Spleen (tissue), 11 donors: ENCODE measurements around the gene FGR. TPM values are rescaled to one million over a fixed set of nuclear protein-coding genes. Genes with fewer than 3 reads are reported as not detected.
A peak's percentile ranks its signal among the peaks of the same experiment; 100 is the strongest.

ENCODE experiments used
- DNase-seq: peaks from one replicate; pipeline ENCODE4 v3.0.0-alpha.2; 2020
- H3K27ac ChIP-seq, 8 donors: fragments of 200-600 bp; sonication (generic) in 7 of 8; 1 replicate in 4 of 8; 2 replicates in 4 of 8; pipeline versions ENCODE4 v1.5.0 to v1.8.0; 2016 to 2021; ENCODE audit warnings: inconsistent platforms in 4 of 8, mild to moderate bottlenecking in 4 of 8, moderate library complexity in 1 of 8
- H3K27me3 ChIP-seq, 7 donors: fragments of 200-600 bp; sonication (generic) in 6 of 7; replicated peaks in 1 of 7; 1 replicate in 4 of 7; 2 replicates in 3 of 7; pipeline versions ENCODE4 v1.5.0 to v1.8.0; 2016 to 2021; ENCODE audit warnings: inconsistent platforms in 3 of 7, mild to moderate bottlenecking in 1 of 7
- H3K36me3 ChIP-seq, 6 donors: fragments of 200-600 bp; sonication (generic) in 5 of 6; 1 replicate in 4 of 6; 2 replicates in 2 of 6; pipeline versions ENCODE4 v1.5.0 to v1.8.0; 2016 to 2021; ENCODE audit warnings: inconsistent platforms in 2 of 6
- H3K4me1 ChIP-seq, 6 donors: fragments of 200-600 bp; sonication (generic) in 5 of 6; 1 replicate in 3 of 6; 2 replicates in 3 of 6; pipeline versions ENCODE4 v1.5.0 to v1.8.0; 2016 to 2021; ENCODE audit warnings: inconsistent platforms in 3 of 6
- H3K4me3 ChIP-seq, 8 donors: fragments of 200-600 bp; sonication (generic) in 7 of 8; 1 replicate in 4 of 8; 2 replicates in 4 of 8; pipeline versions ENCODE4 v1.5.0 to v1.8.0; 2016 to 2021; ENCODE audit warnings: inconsistent platforms in 4 of 8, mild to moderate bottlenecking in 4 of 8, moderate library complexity in 2 of 8
- H3K9me3 ChIP-seq, 8 donors: fragments of 200-600 bp; sonication (generic) in 7 of 8; 1 replicate in 4 of 8; 2 replicates in 4 of 8; pipeline versions ENCODE4 v1.5.0 to v1.8.0; 2016 to 2021; ENCODE audit warnings: inconsistent platforms in 4 of 8
- CTCF ChIP-seq, 11 experiments: fragments of 200-600 bp in 7 of 11; fragments of 450-650 bp in 4 of 11; sonication (generic) in 4 of 11; IDR thresholded peaks in 8 of 11; conservative IDR thresholded peaks in 3 of 11; 1 replicate in 7 of 11; 2 replicates in 4 of 11; pipeline versions ENCODE4 v1.4.0 to v1.8.0; 2016 to 2021; ENCODE audit warnings: antibody characterized with exemption in 11 of 11, inconsistent platforms in 4 of 11, mild to moderate bottlenecking in 1 of 11
- POLR2A ChIP-seq, 3 donors: fragments of 450-650 bp; IDR thresholded peaks; one replicate each; pipeline ENCODE4 v1.5.1; 2017; ENCODE audit warnings: antibody characterized with exemption in 3 of 3, mild to moderate bottlenecking in 1 of 3
- POLR2AphosphoS5 ChIP-seq, 3 donors: sonication (generic); formaldehyde crosslinking; IDR thresholded peaks; one replicate each; pipeline ENCODE4 v1.5.1; 2017; ENCODE audit warnings: antibody characterized with exemption in 3 of 3
- WGBS, 5 donors: extraction: QIAGEN DNeasy Blood & Tissue Kit in 3 of 5; methylation state at CpG; one replicate each; pipeline versions ENCODE4 v1.1.5 to v1.1.7; 2013 to 2018; 5-methylcytosine and 5-hydroxymethylcytosine counted together
- intact Hi-C: fragments of 100-400 bp; cut with DNase I; formaldehyde crosslinking; loops from one replicate; pipeline ENCODE4 v1.15.0; 2023; ENCODE audit warnings: low total_unique reads
- polyA plus RNA-seq, 3 donors: library from polyadenylated mRNA; stranded (reverse); fragments of 200-250 nt; gene quantifications; one replicate each; pipeline ENCODE4 v1.2.1, GENCODE V29; 2013
- total RNA-seq, 7 donors: library from RNA; depleted of rRNA in 3 of 7; stranded (reverse); fragments of >200 nt in 3 of 7; fragmentation: NEBNext Ultra II Directional in 4 of 7; extraction: Animal tissue kit (Norgen Biotek cat#: 25700) in 4 of 7; gene quantifications; one replicate each; pipeline versions ENCODE4 v1.1.0 to v1.2.1, GENCODE V29; 2016 to 2021
- donor health status: healthy with polysubstance abuse.
- donor health status: DM: no; HTN: no; CAD: no; lungs with moderate emphysema.
- donor health status: DM: no; HTN: no; CAD: no.
- donor health status: Bipolar disorder and iron deficiency.
- donor health status: healthy.
- donor health status: DM: no; HTN: no; CAD: no.
- donor health status: DM: yes; HTN: yes; CAD: no.

The FGR gene
- total and polyA plus RNA-seq, 10 donors = 44.7 to 249 (median 121) TPM

GRCh38 chr1:27589441-27589840 lies 45.5 kb downstream of the FGR start:
- Histone ChIP-seq H3K4me1 (peaks cover 34 to 100% (median 81%) of the 10 kb centered on the region in 6 donors), H3K36me3 (peaks cover 0 to 27% (median 0%) of the 10 kb centered on the region in 6 donors), H3K27me3 (no peaks in the 10 kb centered on the region), H3K27ac (peak overlapping the region in 7 of 8 donors; percentile 70 to 96 (median 90)), H3K9me3 (no peaks in the 10 kb centered on the region), H3K4me3 (no peak overlapping the region)
- WGBS, 5 donors = 70 to 90% (median 81%) methylated on average over 6 of the region's 6 CpGs
- DNase-seq = no peak
- intact Hi-C loops = no loop called here
- TF ChIP-seq POLR2A (IDR thresholded peaks at IDR 0.05) (no peak), POLR2AphosphoS5 (IDR thresholded peaks at IDR 0.05) (no peak), CTCF (IDR thresholded peaks at IDR 0.05 in 8 of 11, conservative IDR thresholded peaks at IDR 0.05 in 3 of 11) (no peak)

GRCh38 chr1:27588256-27589232 lies 46.4 kb downstream of the FGR start:
- Histone ChIP-seq H3K27me3 (no peaks in the 10 kb centered on the region), H3K27ac (peak overlapping the region in 7 of 8 donors; percentile 70 to 96 (median 90)), H3K4me1 (peaks cover 30 to 100% (median 80%) of the 10 kb centered on the region in 6 donors), H3K4me3 (no peak overlapping the region), H3K36me3 (peaks cover 0 to 22% (median 0%) of the 10 kb centered on the region in 6 donors), H3K9me3 (no peaks in the 10 kb centered on the region)
- WGBS, 5 donors = 63 to 81% (median 68%) methylated on average over 12 of the region's 12 CpGs
- TF ChIP-seq CTCF (IDR thresholded peaks at IDR 0.05 in 8 of 11, conservative IDR thresholded peaks at IDR 0.05 in 3 of 11) (no peak), POLR2AphosphoS5 (IDR thresholded peaks at IDR 0.05) (peak in 2 of 3 donors; percentile 57 to 73), POLR2A (IDR thresholded peaks at IDR 0.05) (no peak)
- no peak for DNase-seq
- intact Hi-C loops = no loop called here

- intact Hi-C loops = no loop called here
- TF ChIP-seq POLR2A (IDR thresholded peaks at IDR 0.05) = no peak
- TF ChIP-seq CTCF (IDR thresholded peaks at IDR 0.05 in 8 of 11, conservative IDR thresholded peaks at IDR 0.05 in 3 of 11) = no peak
- no peak for TF ChIP-seq POLR2AphosphoS5 (IDR thresholded peaks at IDR 0.05)
- peak overlapping the region in 5 of 8 donors; percentile 30 to 96 (median 91) for H3K27ac ChIP-seq
- no peak overlapping the region for H3K4me3 ChIP-seq
- H3K36me3 ChIP-seq = peaks cover 0 to 20% (median 0%) of the 10 kb centered on the region in 6 donors
- DNase-seq = no peak
- peaks cover 19 to 100% (median 73%) of the 10 kb centered on the region in 6 donors for H3K4me1 ChIP-seq
- no peaks in the 10 kb centered on the region for H3K27me3 ChIP-seq
- no peaks in the 10 kb centered on the region for H3K9me3 ChIP-seq
- WGBS, 5 donors = 62 to 81% (median 68%) methylated on average over 3 of the region's 3 CpGs
Measured at GRCh38 chr1:27585684-27586083, 49.3 kb downstream of the FGR start.

- no peaks in the 10 kb centered on the region for H3K9me3 ChIP-seq
- no peak for TF ChIP-seq POLR2AphosphoS5 (IDR thresholded peaks at IDR 0.05)
- TF ChIP-seq POLR2A (IDR thresholded peaks at IDR 0.05) = no peak
- TF ChIP-seq CTCF (IDR thresholded peaks at IDR 0.05 in 8 of 11, conservative IDR thresholded peaks at IDR 0.05 in 3 of 11) = no peak
- peaks cover 0 to 13% (median 0%) of the 10 kb centered on the region in 6 donors for H3K36me3 ChIP-seq
- H3K4me3 ChIP-seq = no peak overlapping the region
- H3K27me3 ChIP-seq = no peaks in the 10 kb centered on the region
- DNase-seq = no peak
- peaks cover 13 to 100% (median 67%) of the 10 kb centered on the region in 6 donors for H3K4me1 ChIP-seq
- H3K27ac ChIP-seq = peak overlapping the region in 6 of 8 donors; percentile 13 to 96 (median 73)
- WGBS, 5 donors = 70 to 94% (median 89%) methylated on average over 3 of the region's 3 CpGs
- intact Hi-C loops = no loop called here
Measured at GRCh38 chr1:27584453-27584852, 50.5 kb downstream of the FGR start.
